ENCODE data around the gene SLC17A8.
"Not testable (repeated sequence)": the region's sequence is repeated elsewhere in the genome, so short reads cannot be mapped to it uniquely, and the experiment has no call there.

The SLC17A8 gene

GRCh38 chr12:100356644-100357223 lies at the start of gene SLC17A8:
Gene SLC17A8 (plus strand): TSS chr12:100357074. CDS start chr12:100357392, 318 bp downstream.
- TF ChIP-seq CTCF (conservative IDR thresholded peaks at IDR 0.05; ENCODE audit: low read depth, low read length) = no peak
- DNase-seq (ENCODE audit: low read depth) = no peak

GRCh38 chr12:100308138-100308537 lies 48.7 kb upstream of the SLC17A8 start:
- not testable (repeated sequence) for DNase-seq (ENCODE audit: low read depth); H3K4me3 ChIP-seq (ENCODE audit: low read length)

More at GRCh38 chr12:100356644-100357223, at the start of gene SLC17A8:
- no peak within 1 kb of the TSS for H3K4me3 ChIP-seq (ENCODE audit: low read length)

GRCh38 chr12:100311317-100311716 lies 45.6 kb upstream of the SLC17A8 start:
- no peak for DNase-seq (ENCODE audit: low read depth)
- no peak overlapping the region for H3K4me3 ChIP-seq (ENCODE audit: low read length)
- TF ChIP-seq CTCF (conservative IDR thresholded peaks at IDR 0.05; ENCODE audit: low read depth, low read length) = no peak

- DNase-seq (ENCODE audit: low read depth) = no peak
- no peak for TF ChIP-seq CTCF (conservative IDR thresholded peaks at IDR 0.05; ENCODE audit: low read depth, low read length)
- no peak overlapping the region for H3K4me3 ChIP-seq (ENCODE audit: low read length)
Measured at GRCh38 chr12:100317371-100317770, 39.5 kb upstream of the SLC17A8 start.

GRCh38 chr12:100324498-100324897 lies 32.4 kb upstream of the SLC17A8 start:
- H3K4me3 ChIP-seq (ENCODE audit: low read length) = no peak overlapping the region
- TF ChIP-seq CTCF (conservative IDR thresholded peaks at IDR 0.05; ENCODE audit: low read depth, low read length) = no peak
- DNase-seq (ENCODE audit: low read depth) = no peak

GRCh38 chr12:100326208-100326607 lies 30.7 kb upstream of the SLC17A8 start:
- no peak for DNase-seq (ENCODE audit: low read depth)
- no peak overlapping the region for H3K4me3 ChIP-seq (ENCODE audit: low read length)
- TF ChIP-seq CTCF (conservative IDR thresholded peaks at IDR 0.05; ENCODE audit: low read depth, low read length) = no peak

- no peak for TF ChIP-seq CTCF (conservative IDR thresholded peaks at IDR 0.05; ENCODE audit: low read depth, low read length)
- no peak for DNase-seq (ENCODE audit: low read depth)
- no peak overlapping the region for H3K4me3 ChIP-seq (ENCODE audit: low read length)
Measured at GRCh38 chr12:100329800-100330199, 27.1 kb upstream of the SLC17A8 start.
